BLaER1 (cell line): ENCODE measurements around the gene SHE.

Source experiments
- H3K27ac ChIP-seq: shearing (Covaris generic); formaldehyde crosslinking; 2 replicates; pipeline ENCODE4 v1.8.1; 2022
- H3K27me3 ChIP-seq: shearing (Covaris generic); formaldehyde crosslinking; 2 replicates; pipeline ENCODE4 v1.8.1; 2022
- H3K36me3 ChIP-seq: shearing (Covaris generic); formaldehyde crosslinking; 2 replicates; pipeline ENCODE4 v1.8.1; 2022
- H3K4me1 ChIP-seq: shearing (Covaris generic); formaldehyde crosslinking; 2 replicates; pipeline ENCODE4 v1.8.1; 2022
- H3K4me2 ChIP-seq: shearing (Covaris generic); formaldehyde crosslinking; 2 replicates; pipeline ENCODE4 v1.8.1; 2022
- H3K4me3 ChIP-seq: shearing (Covaris generic); formaldehyde crosslinking; 2 replicates; pipeline ENCODE4 v1.8.1; 2022
- H3K9ac ChIP-seq: shearing (Covaris generic); formaldehyde crosslinking; 2 replicates; pipeline ENCODE4 v1.8.1; 2022
- H3K9me3 ChIP-seq: shearing (Covaris generic); formaldehyde crosslinking; 2 replicates; pipeline ENCODE4 v1.8.1; 2022
- H4K20me1 ChIP-seq: shearing (Covaris generic); formaldehyde crosslinking; 2 replicates; pipeline ENCODE4 v1.8.1; 2022
- Cebpa-rat ChIP-seq: shearing (Covaris generic); IDR thresholded peaks from 2 replicates; pipeline ENCODE4 v1.8.1; 2022

Gene SHE

GRCh38 chr1:154519591-154519991 lies 17.4 kb upstream of the SHE start:
- no peaks in the 10 kb centered on the region for H3K27me3 ChIP-seq
- H3K4me3 ChIP-seq = no peak overlapping the region
- H3K9ac ChIP-seq = no peak overlapping the region
- no peaks in the 10 kb centered on the region for H4K20me1 ChIP-seq
- H3K36me3 ChIP-seq = no peaks in the 10 kb centered on the region
- H3K27ac ChIP-seq = no peak overlapping the region
- 0 out of 2 replicates have a peak, but pooled peaks cover 7% of the 10 kb centered on the region for H3K9me3 ChIP-seq
- no peaks in the 10 kb centered on the region for H3K4me1 ChIP-seq
- H3K4me2 ChIP-seq = no peak overlapping the region
- TF ChIP-seq Cebpa-rat = no peak

- no peak for TF ChIP-seq Cebpa-rat
- no peak overlapping the region for H3K4me3 ChIP-seq
- no peaks in the 10 kb centered on the region for H4K20me1 ChIP-seq
- no peak overlapping the region for H3K4me2 ChIP-seq
- no peak overlapping the region for H3K9ac ChIP-seq
- no peaks in the 10 kb centered on the region for H3K4me1 ChIP-seq
- H3K27ac ChIP-seq = no peak overlapping the region
- H3K9me3 ChIP-seq = no peaks in the 10 kb centered on the region
- H3K36me3 ChIP-seq = no peaks in the 10 kb centered on the region
- H3K27me3 ChIP-seq = no peaks in the 10 kb centered on the region
Observed at GRCh38 chr1:154517661-154518060, 15.4 kb upstream of the SHE start.

- Histone ChIP-seq H3K9me3 (no peaks in the 10 kb centered on the region), H3K4me2 (no peak overlapping the region), H3K9ac (no peak overlapping the region), H3K27me3 (no peaks in the 10 kb centered on the region), H3K4me3 (no peak overlapping the region), H4K20me1 (no peaks in the 10 kb centered on the region), H3K27ac (no peak overlapping the region), H3K4me1 (no peaks in the 10 kb centered on the region), H3K36me3 (no peaks in the 10 kb centered on the region)
- TF ChIP-seq Cebpa-rat = no peak
Observed at GRCh38 chr1:154514066-154514553, 11.9 kb upstream of the SHE start.

GRCh38 chr1:154512760-154513159 lies 10.5 kb upstream of the SHE start:
- no peak for TF ChIP-seq Cebpa-rat
- no peaks in the 10 kb centered on the region for H3K9me3 ChIP-seq
- H4K20me1 ChIP-seq = no peaks in the 10 kb centered on the region

GRCh38 chr1:154503898-154504297 lies 1.7 kb upstream of the SHE start:
- H3K27me3 ChIP-seq = peaks cover 34% of the 10 kb centered on the region
- no peak overlapping the region for H3K27ac ChIP-seq
- no peaks in the 10 kb centered on the region for H3K36me3 ChIP-seq
- H3K9ac ChIP-seq = no peak overlapping the region
- peaks cover 38% of the 10 kb centered on the region for H3K4me1 ChIP-seq
- no peak overlapping the region for H3K4me3 ChIP-seq
- H3K9me3 ChIP-seq = peaks cover 31% of the 10 kb centered on the region
- H4K20me1 ChIP-seq = no peaks in the 10 kb centered on the region
- H3K4me2 ChIP-seq = no peak overlapping the region
- TF ChIP-seq Cebpa-rat = no peak

More at GRCh38 chr1:154512760-154513159, 10.5 kb upstream of the SHE start:
- H3K27me3 ChIP-seq = no peaks in the 10 kb centered on the region
- H3K4me1 ChIP-seq = no peaks in the 10 kb centered on the region
- no peak overlapping the region for H3K9ac ChIP-seq
- H3K4me3 ChIP-seq = no peak overlapping the region
- H3K36me3 ChIP-seq = no peaks in the 10 kb centered on the region
- H3K27ac ChIP-seq = no peak overlapping the region
- no peak overlapping the region for H3K4me2 ChIP-seq

GRCh38 chr1:154502744-154503115 lies 518 bp upstream of the SHE start:
- H3K4me2 ChIP-seq = peak overlapping the region; percentile 79
- H3K4me1 ChIP-seq = peaks cover 50% of the 10 kb centered on the region
- TF ChIP-seq Cebpa-rat = no peak
- H3K27ac ChIP-seq = no peak overlapping the region
- H3K4me3 ChIP-seq = peak overlapping the region; percentile 58
- no peak overlapping the region for H3K9ac ChIP-seq
- peaks cover 34% of the 10 kb centered on the region for H3K27me3 ChIP-seq
- peaks cover 31% of the 10 kb centered on the region for H3K9me3 ChIP-seq
- no peaks in the 10 kb centered on the region for H4K20me1 ChIP-seq
- H3K36me3 ChIP-seq = no peaks in the 10 kb centered on the region

GRCh38 chr1:154501423-154502065 lies 668 bp downstream of the SHE start:
- H3K4me3 ChIP-seq = peak overlapping the region; percentile 58
- H3K9me3 ChIP-seq = peaks cover 30% of the 10 kb centered on the region
- H3K4me2 ChIP-seq = peak overlapping the region; percentile 79
- no peaks in the 10 kb centered on the region for H4K20me1 ChIP-seq
- H3K9ac ChIP-seq = no peak overlapping the region
- peaks cover 62% of the 10 kb centered on the region for H3K4me1 ChIP-seq
- peaks cover 34% of the 10 kb centered on the region for H3K27me3 ChIP-seq
- no peaks in the 10 kb centered on the region for H3K36me3 ChIP-seq
- no peak overlapping the region for H3K27ac ChIP-seq
- peak; percentile 57; the same call in 1 of the 2 replicates for TF ChIP-seq Cebpa-rat

GRCh38 chr1:154500533-154500932 lies 1.7 kb downstream of the SHE start:
- no peaks in the 10 kb centered on the region for H3K36me3 ChIP-seq
- peaks cover 21% of the 10 kb centered on the region for H3K9me3 ChIP-seq
- H3K27ac ChIP-seq = no peak overlapping the region
- TF ChIP-seq Cebpa-rat = no peak
- H3K27me3 ChIP-seq = peaks cover 34% of the 10 kb centered on the region
- peak overlapping the region; percentile 79 for H3K4me2 ChIP-seq
- H4K20me1 ChIP-seq = no peaks in the 10 kb centered on the region
- no peak overlapping the region for H3K4me3 ChIP-seq
- H3K9ac ChIP-seq = no peak overlapping the region
- peaks cover 72% of the 10 kb centered on the region for H3K4me1 ChIP-seq

GRCh38 chr1:154499446-154499845 lies 2.8 kb downstream of the SHE start:
- Histone ChIP-seq H3K27me3 (peaks cover 34% of the 10 kb centered on the region), H3K9ac (no peak overlapping the region), H3K27ac (no peak overlapping the region), H3K4me3 (peak overlapping the region; percentile 11; the same call in 1 of the 2 replicates), H4K20me1 (no peaks in the 10 kb centered on the region), H3K4me2 (peak overlapping the region; percentile 79), H3K36me3 (no peaks in the 10 kb centered on the region), H3K4me1 (peaks cover 83% of the 10 kb centered on the region), H3K9me3 (peaks cover 21% of the 10 kb centered on the region)
- TF ChIP-seq Cebpa-rat = no peak

GRCh38 chr1:154497026-154497806 lies 5.0 kb downstream of the SHE start:
- H3K9ac ChIP-seq = 0 out of 2 replicates have a peak overlapping the region, but pooled peaks have one; percentile 4
- H3K27me3 ChIP-seq = peaks cover 19% of the 10 kb centered on the region
- peaks cover 100% of the 10 kb centered on the region for H3K4me1 ChIP-seq
- no peak overlapping the region; the same call in 1 of the 2 replicates for H3K4me3 ChIP-seq
- peak overlapping the region; percentile 70; the same call in 1 of the 2 replicates for H3K27ac ChIP-seq
- TF ChIP-seq Cebpa-rat = no peak
- no peaks in the 10 kb centered on the region for H3K36me3 ChIP-seq
- H3K4me2 ChIP-seq = peak overlapping the region; percentile 79
- peaks cover 8% of the 10 kb centered on the region for H3K9me3 ChIP-seq
- H4K20me1 ChIP-seq = no peaks in the 10 kb centered on the region
